Hepatocyte (in vitro differentiated cells): Measurements from ENCODE around the gene TPRG1L. TPM values are rescaled to one million over a fixed set of nuclear protein-coding genes. Genes with fewer than 3 reads are reported as not detected.

Source experiments
- DNase-seq: peaks from one replicate; pipeline ENCODE4 v3.0.0-alpha.2; 2016; ENCODE audit warnings: low spot score
- H2AFZ ChIP-seq: fragments of 200-600 bp; sonication (generic); 2 replicates; pipeline ENCODE4 v1.6.0; 2016; ENCODE audit warnings: antibody characterized with exemption, mild to moderate bottlenecking
- H3K27ac ChIP-seq: fragments of 200-600 bp; sonication (generic); 2 replicates; pipeline ENCODE4 v1.5.1; 2016; ENCODE audit warnings: mild to moderate bottlenecking
- H3K27me3 ChIP-seq: fragments of 200-600 bp; sonication (generic); 2 replicates; pipeline ENCODE4 v1.6.1; 2016
- H3K36me3 ChIP-seq: fragments of 200-600 bp; sonication (generic); replicated peaks from 2 replicates; pipeline ENCODE4 v1.5.1; 2016; ENCODE audit warnings: low read depth; ENCODE audit not compliant: insufficient read depth
- H3K4me1 ChIP-seq: fragments of 200-600 bp; sonication (generic); 2 replicates; pipeline ENCODE4 v1.5.1; 2016; ENCODE audit warnings: mild to moderate bottlenecking, moderate library complexity; ENCODE audit not compliant: insufficient read depth
- H3K4me2 ChIP-seq: fragments of 200-600 bp; sonication (generic); 2 replicates; pipeline ENCODE4 v1.6.0; 2016
- H3K4me3 ChIP-seq: fragments of 200-600 bp; sonication (generic); 2 replicates; pipeline ENCODE4 v1.5.1; 2016; ENCODE audit warnings: mild to moderate bottlenecking
- H3K79me2 ChIP-seq: fragments of 200-600 bp; sonication (generic); 2 replicates; pipeline ENCODE4 v1.6.0; 2017; ENCODE audit warnings: mild to moderate bottlenecking
- H3K9me2 ChIP-seq: fragments of 200-600 bp; sonication (generic); replicated peaks from 2 replicates; pipeline ENCODE4 v1.6.0; 2017; ENCODE audit warnings: mild to moderate bottlenecking; ENCODE audit not compliant: insufficient read depth
- H3K9me3 ChIP-seq: fragments of 200-600 bp; sonication (generic); 2 replicates; pipeline ENCODE4 v1.5.1; 2016; ENCODE audit warnings: low read depth, mild to moderate bottlenecking
- H4K20me1 ChIP-seq: fragments of 200-600 bp; sonication (generic); 2 replicates; pipeline ENCODE4 v1.6.0; 2016; ENCODE audit warnings: mild to moderate bottlenecking; ENCODE audit not compliant: insufficient read depth, poor library complexity, severe bottlenecking
- EZH2 ChIP-seq: fragments of 200-600 bp; sonication (generic); IDR thresholded peaks from 2 replicates; pipeline ENCODE4 v1.6.1; 2016; ENCODE audit warnings: antibody characterized with exemption, mild to moderate bottlenecking, borderline replicate concordance
- EZH2phosphoT487 ChIP-seq: fragments of 200-600 bp; sonication (generic); IDR thresholded peaks from one replicate; pipeline ENCODE4 v1.6.1; 2018; ENCODE audit warnings: antibody characterized with exemption, mild to moderate bottlenecking, low read depth, moderate library complexity; ENCODE audit not compliant: unreplicated experiment, severe bottlenecking
- WGBS: methylation state at CpG from one replicate; pipeline ENCODE4 v1.1.6; 2016; ENCODE audit warnings: low lambda C conversion rate; ENCODE audit errors: missing lambda C conversion rate; 5-methylcytosine and 5-hydroxymethylcytosine counted together
- polyA plus RNA-seq: library from polyadenylated mRNA; unstranded; fragments of >200 nt; fragmentation: Nextera tagmentation; extraction: Ambion mirVana; gene quantifications from 2 replicates; pipeline ENCODE4 v1.2.1, GENCODE V29; 2016
- total RNA-seq: library from RNA; depleted of rRNA; stranded (reverse); fragments of >200 nt; gene quantifications from 2 replicates; pipeline ENCODE4 v1.2.3, GENCODE V29; 2014
- TF ChIP-seq, protein P1 (sequence below): fragments of 200-600 bp; sonication (generic); IDR thresholded peaks from 2 replicates; pipeline ENCODE4 v1.5.1; 2016; ENCODE audit warnings: antibody characterized with exemption, mild to moderate bottlenecking; ENCODE audit not compliant: poor library complexity

Gene TPRG1L
- total and polyA plus RNA-seq, 2 experiments from 2014 or later, result 57.9 to 74.1 TPM

DNA sequence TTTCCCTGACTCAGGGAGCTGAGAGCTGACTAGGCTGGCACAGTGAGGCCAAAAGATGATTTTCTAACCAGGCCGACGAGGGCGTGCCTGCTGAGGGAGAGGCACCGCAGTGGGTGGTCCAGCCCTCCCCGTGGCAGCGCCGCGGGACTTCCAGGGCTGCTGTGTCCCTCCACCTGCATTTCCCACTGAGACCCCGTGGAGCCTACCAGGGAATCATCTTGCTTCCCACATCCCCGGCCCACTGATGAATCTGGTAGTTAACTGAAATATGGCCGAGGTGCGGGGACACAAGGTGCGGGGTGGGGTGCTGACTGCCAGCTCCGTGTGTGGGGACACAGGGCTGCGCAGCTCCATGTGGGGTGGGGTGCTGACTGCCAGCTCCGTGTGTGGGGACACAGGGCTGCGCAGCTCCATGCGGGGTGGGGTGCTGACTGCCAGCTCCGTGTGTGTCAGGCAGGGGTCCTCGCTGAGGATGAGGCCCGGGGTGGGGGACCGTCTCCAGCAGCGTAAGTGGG is 14.6 kb downstream of the TPRG1L start:
- Histone ChIP-seq H3K27me3 (no peaks in the 10 kb centered on the region), H3K36me3 (no peaks in the 10 kb centered on the region)
- 97% methylated on average over 22 of the region's 23 CpGs for WGBS

DNA sequence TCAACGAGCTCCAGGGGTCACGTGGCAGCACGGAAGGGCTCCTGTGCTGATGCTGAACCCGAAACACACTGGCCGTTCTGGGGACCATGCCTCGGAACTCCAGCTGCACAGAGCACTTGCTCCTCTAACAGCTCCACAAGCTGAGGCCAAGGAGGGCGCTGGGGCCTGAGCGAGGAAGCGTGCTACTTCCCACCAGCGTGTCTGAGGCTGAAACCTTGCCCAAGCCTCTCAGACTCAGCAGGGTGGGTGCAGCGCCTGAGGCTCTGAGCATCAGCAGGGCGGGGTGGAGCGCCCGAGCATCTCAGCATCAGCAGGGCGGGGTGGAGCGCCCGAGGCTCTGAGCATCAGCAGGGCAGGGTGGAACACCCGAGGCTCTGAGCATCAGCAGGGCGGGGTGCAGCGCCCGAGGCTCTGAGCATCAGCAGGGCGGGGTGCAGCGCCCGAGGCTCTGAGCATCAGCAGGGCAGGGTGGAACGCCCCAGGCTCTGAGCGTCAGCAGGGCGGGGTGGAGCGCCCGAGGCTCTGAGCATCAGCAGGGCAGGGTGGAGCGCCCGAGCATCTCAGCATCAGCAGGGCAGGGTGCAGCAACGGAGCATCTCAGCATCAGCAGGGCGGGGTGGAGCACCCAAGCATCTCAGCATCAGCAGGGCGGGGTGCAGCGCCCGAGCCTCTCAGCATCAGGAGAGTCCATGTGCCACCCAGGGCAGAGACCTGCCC is 15.5 kb downstream of the TPRG1L start:
- Histone ChIP-seq H3K79me2 (no peaks in the 10 kb centered on the region), H3K9me2 (no peaks in the 10 kb centered on the region), H3K36me3 (no peaks in the 10 kb centered on the region), H3K9me3 (no peaks in the 10 kb centered on the region), H2AFZ (no peak overlapping the region), H3K27ac (no peak overlapping the region), H4K20me1 (no peaks in the 10 kb centered on the region), H3K4me3 (no peak overlapping the region), H3K4me2 (no peak overlapping the region), H3K27me3 (no peaks in the 10 kb centered on the region), H3K4me1 (no peaks in the 10 kb centered on the region)
- WGBS, result 95% methylated on average over 34 of the region's 36 CpGs
- TF ChIP-seq EZH2 (no peak), EZH2phosphoT487 (no peak)
- TF ChIP-seq, protein P1, sequence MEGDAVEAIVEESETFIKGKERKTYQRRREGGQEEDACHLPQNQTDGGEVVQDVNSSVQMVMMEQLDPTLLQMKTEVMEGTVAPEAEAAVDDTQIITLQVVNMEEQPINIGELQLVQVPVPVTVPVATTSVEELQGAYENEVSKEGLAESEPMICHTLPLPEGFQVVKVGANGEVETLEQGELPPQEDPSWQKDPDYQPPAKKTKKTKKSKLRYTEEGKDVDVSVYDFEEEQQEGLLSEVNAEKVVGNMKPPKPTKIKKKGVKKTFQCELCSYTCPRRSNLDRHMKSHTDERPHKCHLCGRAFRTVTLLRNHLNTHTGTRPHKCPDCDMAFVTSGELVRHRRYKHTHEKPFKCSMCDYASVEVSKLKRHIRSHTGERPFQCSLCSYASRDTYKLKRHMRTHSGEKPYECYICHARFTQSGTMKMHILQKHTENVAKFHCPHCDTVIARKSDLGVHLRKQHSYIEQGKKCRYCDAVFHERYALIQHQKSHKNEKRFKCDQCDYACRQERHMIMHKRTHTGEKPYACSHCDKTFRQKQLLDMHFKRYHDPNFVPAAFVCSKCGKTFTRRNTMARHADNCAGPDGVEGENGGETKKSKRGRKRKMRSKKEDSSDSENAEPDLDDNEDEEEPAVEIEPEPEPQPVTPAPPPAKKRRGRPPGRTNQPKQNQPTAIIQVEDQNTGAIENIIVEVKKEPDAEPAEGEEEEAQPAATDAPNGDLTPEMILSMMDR, result no peak
- DNase-seq, result no peak

More for the DNA sequence above, 14.6 kb downstream of the TPRG1L start:
- H3K9me3 ChIP-seq, result no peaks in the 10 kb centered on the region
- no peak overlapping the region for H3K27ac ChIP-seq
- H2AFZ ChIP-seq, result no peak overlapping the region
- no peak overlapping the region for H3K4me2 ChIP-seq
- H3K4me3 ChIP-seq, result no peak overlapping the region
- H3K4me1 ChIP-seq, result no peaks in the 10 kb centered on the region
- no peaks in the 10 kb centered on the region for H3K79me2 ChIP-seq
- TF ChIP-seq EZH2phosphoT487, result no peak
- TF ChIP-seq EZH2, result no peak
- DNase-seq, result no peak
- no peaks in the 10 kb centered on the region for H4K20me1 ChIP-seq
- no peaks in the 10 kb centered on the region for H3K9me2 ChIP-seq

DNA sequence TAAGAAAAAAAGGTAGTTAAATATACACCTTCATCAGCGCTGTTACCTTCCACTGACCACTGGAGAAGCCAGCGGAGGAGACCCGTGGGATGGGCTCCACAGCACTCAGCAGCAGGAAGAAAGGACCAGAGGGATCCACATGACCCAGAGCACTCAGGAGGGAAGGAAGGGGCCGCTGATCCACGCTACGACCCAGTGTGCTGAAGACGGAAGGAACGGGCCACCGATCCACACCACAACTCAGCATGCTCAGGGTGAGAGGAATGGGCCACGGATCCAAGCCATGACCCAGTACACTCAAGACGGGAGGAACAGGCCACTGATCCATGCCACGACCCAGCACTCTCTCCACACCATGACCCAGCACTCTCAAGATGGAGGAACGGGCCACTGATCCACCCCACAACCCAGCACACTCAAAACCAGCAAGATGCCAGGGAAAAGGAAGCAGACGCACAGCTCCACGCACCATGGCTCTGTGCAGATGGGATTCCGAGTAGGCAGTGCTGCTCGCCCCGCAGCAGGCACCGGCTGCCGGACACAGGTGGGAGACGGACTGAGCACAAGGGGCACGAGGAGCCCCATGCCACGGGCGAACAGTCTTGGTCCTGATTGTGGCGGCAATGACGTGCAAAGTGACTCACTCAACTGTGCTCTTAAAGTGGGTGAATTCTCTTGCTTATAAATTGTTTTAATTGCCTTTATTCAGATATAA is 16.4 kb downstream of the TPRG1L start:
- Histone ChIP-seq H3K27ac (no peak overlapping the region), H3K79me2 (no peaks in the 10 kb centered on the region), H3K9me2 (no peaks in the 10 kb centered on the region), H3K27me3 (no peaks in the 10 kb centered on the region), H3K4me3 (no peak overlapping the region), H2AFZ (no peak overlapping the region), H3K4me2 (no peak overlapping the region), H3K9me3 (no peaks in the 10 kb centered on the region), H3K36me3 (no peaks in the 10 kb centered on the region), H4K20me1 (no peaks in the 10 kb centered on the region), H3K4me1 (no peaks in the 10 kb centered on the region)
- TF ChIP-seq EZH2phosphoT487 (no peak), EZH2 (no peak)
- TF ChIP-seq, protein P1, result no peak
- 97% methylated on average over 26 of the region's 26 CpGs for WGBS
- no peak for DNase-seq

DNA sequence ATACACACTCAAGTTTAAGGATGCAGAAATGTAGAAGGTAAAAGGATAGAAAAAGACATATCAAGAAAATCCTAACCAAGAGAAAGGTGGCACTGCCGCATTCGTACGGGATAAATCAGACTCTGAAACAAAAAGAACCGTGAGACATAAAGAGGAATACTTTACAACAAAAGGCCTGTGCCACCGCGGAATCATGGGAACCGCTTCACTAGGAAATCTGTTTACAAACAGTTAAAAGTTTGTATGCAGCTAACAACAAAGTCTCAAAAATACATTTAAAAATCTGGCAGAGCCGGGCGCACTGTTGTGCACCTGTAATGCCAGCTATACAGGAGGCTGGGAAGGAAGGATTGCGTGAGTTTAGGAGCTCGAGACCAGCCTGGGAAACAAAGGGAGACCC is 17.0 kb downstream of the TPRG1L start:
- H3K9me2 ChIP-seq, result no peaks in the 10 kb centered on the region
- no peaks in the 10 kb centered on the region for H3K27me3 ChIP-seq
- H3K4me2 ChIP-seq, result no peak overlapping the region
- TF ChIP-seq EZH2, result no peak
- no peak for TF ChIP-seq EZH2phosphoT487
- TF ChIP-seq, protein P1, result no peak
- H3K27ac ChIP-seq, result no peak overlapping the region
- no peaks in the 10 kb centered on the region for H3K36me3 ChIP-seq
- no peaks in the 10 kb centered on the region for H3K9me3 ChIP-seq
- DNase-seq, result no peak
- no peaks in the 10 kb centered on the region for H3K4me1 ChIP-seq
- no peak overlapping the region for H3K4me3 ChIP-seq
- no peak overlapping the region for H2AFZ ChIP-seq
- 98% methylated on average over 11 of the region's 11 CpGs for WGBS
- H4K20me1 ChIP-seq, result no peaks in the 10 kb centered on the region
- no peaks in the 10 kb centered on the region for H3K79me2 ChIP-seq
